Liver (tissue), 3 donors: ENCODE data around the gene RGS7.

ENCODE experiments used
- EGR1 ChIP-seq, 2 donors: IDR thresholded peaks; 2 replicates each; pipeline ENCODE4 v1.6.1; 2016 to 2018; ENCODE audit warnings: antibody characterized with exemption in 2 of 2, low read depth in 2 of 2
- GABPA ChIP-seq, 2 donors: IDR thresholded peaks in 1 of 2; conservative IDR thresholded peaks in 1 of 2; 2 replicates each; pipeline ENCODE4 v1.6.1; 2016; ENCODE audit warnings: antibody characterized with exemption in 2 of 2, mild to moderate bottlenecking in 1 of 2, moderate library complexity in 1 of 2
- HNF4A ChIP-seq, 2 donors: conservative IDR thresholded peaks; 2 replicates each; pipeline ENCODE4 v1.6.1; 2016; ENCODE audit warnings: antibody characterized with exemption in 2 of 2, mild to moderate bottlenecking in 2 of 2
- JUND ChIP-seq, 2 donors: IDR thresholded peaks; 2 replicates each; pipeline ENCODE4 v1.6.1; 2016; ENCODE audit warnings: antibody characterized with exemption in 2 of 2
- RAD21 ChIP-seq, 2 donors: IDR thresholded peaks; 2 replicates each; pipeline ENCODE4 v1.6.1; 2016; ENCODE audit warnings: antibody characterized with exemption in 2 of 2, mild to moderate bottlenecking in 2 of 2
- SP1 ChIP-seq: IDR thresholded peaks from 2 replicates; pipeline ENCODE4 v1.6.1; 2018; ENCODE audit warnings: antibody characterized with exemption, mild to moderate bottlenecking
- TAF1 ChIP-seq: conservative IDR thresholded peaks from 2 replicates; pipeline ENCODE4 v1.6.1; 2016; ENCODE audit warnings: antibody characterized with exemption, mild to moderate bottlenecking
- YY1 ChIP-seq: IDR thresholded peaks from 2 replicates; pipeline ENCODE4 v1.6.1; 2016; ENCODE audit warnings: antibody characterized with exemption, mild to moderate bottlenecking
- TF ChIP-seq, protein P1 (sequence below): fragments of 150-350 bp; IDR thresholded peaks from 2 replicates; pipeline ENCODE4 v1.5.1; 2017; ENCODE audit warnings: improper control_type of control experiment, low read depth, low read length; ENCODE audit not compliant: missing input control
- TF ChIP-seq, protein P2 (sequence below): IDR thresholded peaks from 2 replicates; pipeline ENCODE4 v1.6.1; 2016; ENCODE audit warnings: antibody characterized with exemption, mild to moderate bottlenecking
- TF ChIP-seq, protein P3 (sequence below): IDR thresholded peaks from 2 replicates; pipeline ENCODE4 v1.6.1; 2016; ENCODE audit warnings: antibody characterized with exemption
- TF ChIP-seq, protein P4 (sequence below): IDR thresholded peaks from 2 replicates; pipeline ENCODE4 v1.6.1; 2016; ENCODE audit warnings: antibody characterized with exemption
- donor health status: healthy.
- donor health status: healthy.

DNA sequence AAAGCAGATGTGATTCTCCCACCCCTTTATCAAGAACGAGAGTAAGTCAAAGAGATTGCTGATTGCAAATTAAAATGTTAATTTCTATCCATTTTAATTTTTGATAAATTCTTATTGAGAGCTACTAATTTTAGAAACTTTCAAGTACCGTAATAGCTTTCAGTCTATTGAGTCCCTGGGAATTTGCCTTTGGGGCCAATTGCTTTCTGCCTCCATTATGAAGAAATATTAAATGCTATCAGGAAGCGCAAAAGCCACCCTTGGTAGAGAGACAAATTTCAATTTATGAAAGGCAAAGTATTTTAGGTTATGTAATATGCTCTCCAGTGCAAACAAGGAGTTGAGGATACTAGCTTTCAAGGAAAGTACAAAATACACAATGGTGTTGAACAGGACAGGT, 332.2 kb downstream of the RGS7 start:
- no peak for TF ChIP-seq SP1
- TF ChIP-seq, protein P1, sequence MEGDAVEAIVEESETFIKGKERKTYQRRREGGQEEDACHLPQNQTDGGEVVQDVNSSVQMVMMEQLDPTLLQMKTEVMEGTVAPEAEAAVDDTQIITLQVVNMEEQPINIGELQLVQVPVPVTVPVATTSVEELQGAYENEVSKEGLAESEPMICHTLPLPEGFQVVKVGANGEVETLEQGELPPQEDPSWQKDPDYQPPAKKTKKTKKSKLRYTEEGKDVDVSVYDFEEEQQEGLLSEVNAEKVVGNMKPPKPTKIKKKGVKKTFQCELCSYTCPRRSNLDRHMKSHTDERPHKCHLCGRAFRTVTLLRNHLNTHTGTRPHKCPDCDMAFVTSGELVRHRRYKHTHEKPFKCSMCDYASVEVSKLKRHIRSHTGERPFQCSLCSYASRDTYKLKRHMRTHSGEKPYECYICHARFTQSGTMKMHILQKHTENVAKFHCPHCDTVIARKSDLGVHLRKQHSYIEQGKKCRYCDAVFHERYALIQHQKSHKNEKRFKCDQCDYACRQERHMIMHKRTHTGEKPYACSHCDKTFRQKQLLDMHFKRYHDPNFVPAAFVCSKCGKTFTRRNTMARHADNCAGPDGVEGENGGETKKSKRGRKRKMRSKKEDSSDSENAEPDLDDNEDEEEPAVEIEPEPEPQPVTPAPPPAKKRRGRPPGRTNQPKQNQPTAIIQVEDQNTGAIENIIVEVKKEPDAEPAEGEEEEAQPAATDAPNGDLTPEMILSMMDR: no peak
- no peak for TF ChIP-seq JUND (IDR thresholded peaks at IDR 0.05)
- TF ChIP-seq, protein P2, sequence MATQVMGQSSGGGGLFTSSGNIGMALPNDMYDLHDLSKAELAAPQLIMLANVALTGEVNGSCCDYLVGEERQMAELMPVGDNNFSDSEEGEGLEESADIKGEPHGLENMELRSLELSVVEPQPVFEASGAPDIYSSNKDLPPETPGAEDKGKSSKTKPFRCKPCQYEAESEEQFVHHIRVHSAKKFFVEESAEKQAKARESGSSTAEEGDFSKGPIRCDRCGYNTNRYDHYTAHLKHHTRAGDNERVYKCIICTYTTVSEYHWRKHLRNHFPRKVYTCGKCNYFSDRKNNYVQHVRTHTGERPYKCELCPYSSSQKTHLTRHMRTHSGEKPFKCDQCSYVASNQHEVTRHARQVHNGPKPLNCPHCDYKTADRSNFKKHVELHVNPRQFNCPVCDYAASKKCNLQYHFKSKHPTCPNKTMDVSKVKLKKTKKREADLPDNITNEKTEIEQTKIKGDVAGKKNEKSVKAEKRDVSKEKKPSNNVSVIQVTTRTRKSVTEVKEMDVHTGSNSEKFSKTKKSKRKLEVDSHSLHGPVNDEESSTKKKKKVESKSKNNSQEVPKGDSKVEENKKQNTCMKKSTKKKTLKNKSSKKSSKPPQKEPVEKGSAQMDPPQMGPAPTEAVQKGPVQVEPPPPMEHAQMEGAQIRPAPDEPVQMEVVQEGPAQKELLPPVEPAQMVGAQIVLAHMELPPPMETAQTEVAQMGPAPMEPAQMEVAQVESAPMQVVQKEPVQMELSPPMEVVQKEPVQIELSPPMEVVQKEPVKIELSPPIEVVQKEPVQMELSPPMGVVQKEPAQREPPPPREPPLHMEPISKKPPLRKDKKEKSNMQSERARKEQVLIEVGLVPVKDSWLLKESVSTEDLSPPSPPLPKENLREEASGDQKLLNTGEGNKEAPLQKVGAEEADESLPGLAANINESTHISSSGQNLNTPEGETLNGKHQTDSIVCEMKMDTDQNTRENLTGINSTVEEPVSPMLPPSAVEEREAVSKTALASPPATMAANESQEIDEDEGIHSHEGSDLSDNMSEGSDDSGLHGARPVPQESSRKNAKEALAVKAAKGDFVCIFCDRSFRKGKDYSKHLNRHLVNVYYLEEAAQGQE: no peak
- TF ChIP-seq, protein P3, sequence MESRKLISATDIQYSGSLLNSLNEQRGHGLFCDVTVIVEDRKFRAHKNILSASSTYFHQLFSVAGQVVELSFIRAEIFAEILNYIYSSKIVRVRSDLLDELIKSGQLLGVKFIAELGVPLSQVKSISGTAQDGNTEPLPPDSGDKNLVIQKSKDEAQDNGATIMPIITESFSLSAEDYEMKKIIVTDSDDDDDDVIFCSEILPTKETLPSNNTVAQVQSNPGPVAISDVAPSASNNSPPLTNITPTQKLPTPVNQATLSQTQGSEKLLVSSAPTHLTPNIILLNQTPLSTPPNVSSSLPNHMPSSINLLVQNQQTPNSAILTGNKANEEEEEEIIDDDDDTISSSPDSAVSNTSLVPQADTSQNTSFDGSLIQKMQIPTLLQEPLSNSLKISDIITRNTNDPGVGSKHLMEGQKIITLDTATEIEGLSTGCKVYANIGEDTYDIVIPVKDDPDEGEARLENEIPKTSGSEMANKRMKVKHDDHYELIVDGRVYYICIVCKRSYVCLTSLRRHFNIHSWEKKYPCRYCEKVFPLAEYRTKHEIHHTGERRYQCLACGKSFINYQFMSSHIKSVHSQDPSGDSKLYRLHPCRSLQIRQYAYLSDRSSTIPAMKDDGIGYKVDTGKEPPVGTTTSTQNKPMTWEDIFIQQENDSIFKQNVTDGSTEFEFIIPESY: no peak
- TF ChIP-seq EGR1 (IDR thresholded peaks at IDR 0.05; ENCODE audit: low read depth in 2 of 2): no peak
- no peak for TF ChIP-seq YY1
- no peak for TF ChIP-seq TAF1
- TF ChIP-seq, protein P4, sequence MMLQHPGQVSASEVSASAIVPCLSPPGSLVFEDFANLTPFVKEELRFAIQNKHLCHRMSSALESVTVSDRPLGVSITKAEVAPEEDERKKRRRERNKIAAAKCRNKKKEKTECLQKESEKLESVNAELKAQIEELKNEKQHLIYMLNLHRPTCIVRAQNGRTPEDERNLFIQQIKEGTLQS: no peak
- TF ChIP-seq RAD21 (IDR thresholded peaks at IDR 0.05): no peak
- TF ChIP-seq HNF4A (conservative IDR thresholded peaks at IDR 0.05): no peak
- TF ChIP-seq GABPA (IDR thresholded peaks at IDR 0.05 in 1 of 2, conservative IDR thresholded peaks at IDR 0.05 in 1 of 2): no peak
